Fibroblast of peridontal ligament (primary cell): ENCODE measurements around the gene LIG4.

Source experiments
- DNase-seq: peaks from one replicate; pipeline ENCODE4 v3.0.0-alpha.2; 2010; ENCODE audit errors: extremely low read depth

Gene LIG4

DNA sequence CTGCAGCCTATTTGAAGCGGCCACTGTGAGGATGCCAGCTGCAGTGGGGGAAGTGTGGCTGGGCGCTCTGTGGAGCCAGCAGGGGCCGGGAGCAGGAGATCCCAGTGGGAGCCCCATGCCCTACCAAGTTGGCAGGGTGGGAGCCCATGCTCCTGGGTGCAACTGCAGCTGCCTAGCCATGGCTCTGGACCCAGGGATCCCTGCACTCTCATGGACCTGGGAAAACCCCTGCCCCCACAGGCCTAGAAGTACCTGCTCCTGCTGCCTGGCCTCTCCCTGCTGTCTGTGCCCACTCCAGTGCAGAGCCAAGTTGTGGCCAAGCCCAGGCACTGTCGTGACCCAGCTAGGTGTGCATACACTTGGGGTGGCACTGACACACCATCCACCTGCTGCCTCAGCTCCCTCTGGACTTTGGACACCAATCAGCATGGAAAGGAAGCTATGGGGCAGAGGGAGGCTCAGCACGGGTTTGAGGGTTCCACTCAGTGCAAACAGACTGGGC is 20.9 kb downstream of the LIG4 start:
- DNase-seq = no peak

DNA sequence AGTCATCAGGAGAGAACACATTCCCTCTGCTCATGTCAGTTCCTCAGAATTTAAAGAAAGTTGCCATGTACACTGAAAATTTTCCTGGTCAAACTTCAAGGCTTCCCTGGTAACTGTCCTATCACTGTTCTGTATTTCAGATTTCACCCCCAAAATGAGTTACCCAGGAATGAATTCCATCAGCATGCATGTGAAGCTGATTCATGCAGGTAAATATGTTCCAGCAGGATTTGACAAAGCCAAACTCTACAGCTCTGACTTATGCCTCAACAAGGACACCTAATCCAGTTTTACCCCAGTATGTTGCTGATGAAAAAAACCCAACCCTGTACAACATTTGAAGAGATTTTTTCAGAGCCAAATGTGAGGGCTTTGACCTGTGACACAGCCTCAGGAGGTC is 21.5 kb downstream of the LIG4 start:
- DNase-seq = no peak

DNA sequence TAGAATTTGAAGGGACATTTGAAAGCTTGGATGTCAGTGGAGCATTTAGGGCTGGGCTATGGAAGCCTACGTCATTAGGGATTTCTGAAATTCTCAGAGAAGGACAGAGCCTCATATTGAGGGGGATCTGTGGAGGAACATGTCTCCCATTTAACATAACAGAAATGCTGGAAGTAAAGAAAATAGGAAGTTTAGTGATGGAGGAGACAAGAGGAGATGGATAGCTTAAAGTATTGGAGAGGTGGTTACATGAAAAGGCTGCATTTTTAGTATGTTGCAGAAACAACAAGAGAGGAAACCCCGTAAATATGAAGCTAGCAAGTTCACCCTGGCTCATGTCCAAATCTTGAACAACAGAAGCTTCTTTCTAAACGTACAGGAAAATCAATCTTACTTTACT is 24.4 kb downstream of the LIG4 start:
- no peak for DNase-seq

- no peak for DNase-seq
Measured at GRCh38 chr13:108188260-108188659, 27.1 kb downstream of the LIG4 start.

- no peak for DNase-seq
Measured at GRCh38 chr13:108185223-108185622, 30.1 kb downstream of the LIG4 start.

DNA sequence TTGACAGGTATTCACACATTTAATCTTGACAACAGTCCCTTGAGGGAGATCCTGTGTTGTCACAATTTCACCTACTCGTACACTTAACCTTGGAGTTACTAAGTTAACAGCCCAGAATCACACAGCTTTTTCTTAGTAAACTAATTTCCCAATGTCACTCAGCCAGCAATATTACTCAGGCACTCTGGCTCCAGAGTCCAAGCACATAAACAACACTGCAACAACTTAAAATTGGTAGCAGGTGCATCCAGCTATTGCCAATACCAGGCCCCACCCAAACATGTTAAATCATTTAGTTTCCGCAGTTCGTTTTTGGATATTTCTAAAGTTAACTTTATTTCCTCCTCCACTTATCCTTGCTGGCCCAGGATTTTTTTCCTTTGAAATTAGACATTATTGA is 32.7 kb downstream of the LIG4 start:
- DNase-seq = no peak

DNA sequence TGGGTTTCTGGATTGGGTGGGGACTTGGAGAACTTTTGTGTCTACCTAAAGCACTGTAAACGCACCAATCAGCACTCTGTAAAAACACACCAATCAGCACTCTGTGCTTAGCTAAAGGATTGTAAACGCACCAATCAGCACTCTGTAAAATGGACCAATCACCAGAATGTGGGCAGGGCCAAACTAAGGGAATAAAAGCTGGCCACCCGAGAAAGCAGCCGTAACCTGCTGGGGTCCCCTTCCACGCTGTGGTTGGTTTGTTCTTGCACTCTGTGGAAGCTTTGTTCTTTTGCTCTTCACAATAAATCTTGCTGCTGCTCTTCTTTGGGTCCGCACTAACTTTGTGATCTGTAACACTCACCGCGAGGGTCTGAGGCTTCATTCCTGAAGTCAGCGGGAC is 37.3 kb downstream of the LIG4 start:
- DNase-seq = no peak

DNA sequence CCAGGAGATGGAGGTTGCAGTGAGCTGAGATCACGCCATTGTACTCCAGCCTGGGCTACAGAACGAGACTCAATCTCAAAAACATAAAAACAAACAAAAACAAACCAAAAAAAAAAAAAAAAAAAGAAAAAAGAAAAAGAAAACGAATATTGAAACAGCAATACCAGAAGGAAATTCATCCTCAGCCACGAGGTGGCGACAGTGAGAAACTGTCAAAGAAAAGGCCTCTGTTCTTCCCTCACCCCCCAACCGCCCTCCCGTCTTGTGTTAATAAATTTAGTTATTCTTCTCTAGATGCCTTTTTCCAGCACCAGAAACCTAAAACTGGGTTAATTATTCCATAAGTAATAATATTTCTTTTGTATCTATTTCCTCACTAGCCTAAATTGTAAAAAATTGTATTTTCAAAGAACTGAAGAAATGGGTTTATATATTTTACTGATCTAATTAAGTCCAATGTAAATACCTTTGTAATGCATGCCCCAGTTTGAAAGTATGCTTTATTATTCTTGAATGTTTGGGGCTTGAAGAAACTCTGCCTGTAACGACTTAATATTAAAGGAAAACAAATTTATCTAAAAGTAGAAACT is 38.6 kb downstream of the LIG4 start:
- no peak for DNase-seq

DNA sequence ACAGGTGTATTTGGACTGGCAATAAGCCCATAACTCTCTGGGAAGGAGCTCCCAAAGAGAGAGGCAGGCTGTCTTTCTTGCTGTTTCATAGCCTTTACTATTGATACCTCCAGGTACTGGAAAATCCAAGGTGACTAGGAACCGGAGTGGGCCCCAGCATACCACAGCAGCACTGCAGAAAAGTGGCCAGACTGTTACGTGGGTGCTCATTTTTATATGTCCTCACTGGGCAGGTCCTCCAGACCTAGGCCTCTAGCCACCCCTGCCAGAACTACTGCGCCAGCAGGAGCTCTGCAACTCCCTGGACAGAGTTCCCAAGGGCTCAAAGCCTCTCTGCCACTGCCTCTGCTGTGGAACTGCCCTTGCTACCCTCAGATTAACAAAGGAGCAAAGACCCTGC is 46.4 kb downstream of the LIG4 start:
- DNase-seq = no peak

GRCh38 chr13:108166078-108166477 is 49.3 kb downstream of the LIG4 start:
- no peak for DNase-seq

DNA sequence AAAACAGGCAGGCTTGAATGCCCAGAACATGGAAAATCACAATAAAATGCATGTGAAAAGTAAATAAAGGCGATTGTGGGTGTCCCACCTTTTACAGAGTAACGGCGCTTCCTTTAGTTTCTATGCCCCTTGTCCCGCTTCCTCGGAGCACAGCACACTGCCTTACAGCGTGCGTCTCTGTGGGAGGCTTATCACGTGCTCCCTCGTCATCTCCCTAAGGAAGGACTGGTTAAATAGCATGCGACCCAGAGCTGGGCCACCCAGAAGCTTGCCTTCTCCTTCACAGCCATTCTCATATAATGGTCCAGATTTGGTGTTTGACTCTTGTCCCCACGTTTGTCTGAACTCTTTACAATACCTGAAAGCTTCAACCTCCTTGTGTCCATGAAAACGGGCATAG is 56.6 kb downstream of the LIG4 start:
- DNase-seq = no peak
